NT2/D1 (cell line): ENCODE results near the gene DLAT.
"Not testable (repeated sequence)": the region's sequence is repeated elsewhere in the genome, so short reads cannot be mapped to it uniquely, and the experiment has no call there.

Source experiments
- SUZ12 ChIP-seq: IDR thresholded peaks from 2 replicates; pipeline ENCODE4 v1.6.1; 2011; ENCODE audit not compliant: insufficient read length, insufficient read depth; ENCODE audit errors: extremely low read depth
- YY1 ChIP-seq: IDR thresholded peaks from 2 replicates; pipeline ENCODE4 v1.6.1; 2011; ENCODE audit not compliant: insufficient read length, insufficient read depth
- ZNF274 ChIP-seq: IDR thresholded peaks from 2 replicates; pipeline ENCODE4 v1.6.1; 2011; ENCODE audit warnings: mild to moderate bottlenecking, low read depth, low read length

- not testable (repeated sequence) for TF ChIP-seq ZNF274, YY1, SUZ12
These were observed 28.5 kb upstream of the DLAT start for GRCh38 chr11:111996669-111997068.
